Erythroblast (primary cell): ENCODE data around the gene GPATCH2.
A peak's percentile ranks its signal among the peaks of the same experiment; 100 is the strongest.

Experiments
- DNase-seq, 2 experiments: peaks; one replicate each; lab custom pipeline; 2025; lab: John Stamatoyannopoulos, UW
- GATA1 ChIP-seq: IDR thresholded peaks from 2 replicates; pipeline ENCODE4 v1.6.1; 2011; ENCODE audit warnings: low read depth, mild to moderate bottlenecking, control low read depth, low read length, moderate library complexity
- POLR2A ChIP-seq: IDR thresholded peaks from 2 replicates; pipeline ENCODE4 v1.6.1; 2011; ENCODE audit warnings: mild to moderate bottlenecking, low read length

Gene GPATCH2

GRCh38 chr1:217562229-217562878 lies 68.5 kb downstream of the GPATCH2 start:
- no peak for DNase-seq
- TF ChIP-seq GATA1 (no peak), POLR2A (no peak)

GRCh38 chr1:217561446-217561845 lies 69.4 kb downstream of the GPATCH2 start:
- TF ChIP-seq GATA1 (no peak), POLR2A (no peak)

DNA sequence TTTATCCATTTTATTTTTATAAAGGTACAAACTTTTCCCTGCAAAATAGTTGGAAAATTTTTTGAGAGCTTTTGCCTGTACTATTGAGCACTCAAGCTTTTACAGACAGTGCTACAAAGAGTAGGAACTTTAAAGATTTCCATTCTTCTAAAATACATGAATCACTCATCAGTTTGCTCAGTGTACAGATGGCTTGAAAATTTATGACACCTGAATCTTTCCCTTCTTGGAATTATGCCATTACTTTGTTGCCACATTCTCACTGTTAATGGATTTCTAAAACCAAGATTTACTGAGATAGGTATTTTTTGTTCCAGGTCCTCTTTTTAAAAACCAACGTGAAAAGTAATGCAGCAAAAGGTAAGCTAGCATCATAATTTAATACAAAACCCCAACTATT lies 76.0 kb downstream of the GPATCH2 start:
- TF ChIP-seq GATA1 (no peak), POLR2A (no peak)

More at GRCh38 chr1:217561446-217561845, 69.4 kb downstream of the GPATCH2 start:
- DNase-seq, result no peak

DNA sequence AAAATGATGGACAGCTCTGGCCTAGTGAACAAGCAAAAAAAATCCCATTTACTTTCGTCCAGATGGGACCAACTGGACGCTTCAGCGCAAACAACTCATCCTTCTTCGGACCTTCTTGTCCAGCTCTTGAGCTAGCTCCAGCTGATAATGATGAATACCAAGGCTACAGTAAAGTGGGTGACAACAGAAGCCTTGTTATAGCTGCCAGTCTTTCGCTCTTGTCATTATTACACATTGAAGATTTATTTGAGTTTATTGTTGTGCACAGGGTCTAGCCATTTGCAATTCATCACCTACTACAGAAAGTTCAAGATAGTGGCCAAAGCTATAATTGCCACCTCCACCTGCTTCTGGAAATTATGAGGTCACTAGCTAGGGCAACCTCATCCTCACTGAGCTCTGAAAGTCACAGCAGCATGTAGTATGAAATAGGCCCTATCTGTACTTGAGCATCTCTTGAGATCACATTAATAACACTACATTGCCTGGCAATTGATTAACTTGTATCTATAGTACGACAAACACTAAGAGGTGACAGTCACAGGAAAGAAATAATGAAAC lies 76.9 kb downstream of the GPATCH2 start:
- no peak for DNase-seq
- TF ChIP-seq GATA1 (no peak), POLR2A (no peak)

More for the DNA sequence above, 76.0 kb downstream of the GPATCH2 start:
- DNase-seq, result no peak

DNA sequence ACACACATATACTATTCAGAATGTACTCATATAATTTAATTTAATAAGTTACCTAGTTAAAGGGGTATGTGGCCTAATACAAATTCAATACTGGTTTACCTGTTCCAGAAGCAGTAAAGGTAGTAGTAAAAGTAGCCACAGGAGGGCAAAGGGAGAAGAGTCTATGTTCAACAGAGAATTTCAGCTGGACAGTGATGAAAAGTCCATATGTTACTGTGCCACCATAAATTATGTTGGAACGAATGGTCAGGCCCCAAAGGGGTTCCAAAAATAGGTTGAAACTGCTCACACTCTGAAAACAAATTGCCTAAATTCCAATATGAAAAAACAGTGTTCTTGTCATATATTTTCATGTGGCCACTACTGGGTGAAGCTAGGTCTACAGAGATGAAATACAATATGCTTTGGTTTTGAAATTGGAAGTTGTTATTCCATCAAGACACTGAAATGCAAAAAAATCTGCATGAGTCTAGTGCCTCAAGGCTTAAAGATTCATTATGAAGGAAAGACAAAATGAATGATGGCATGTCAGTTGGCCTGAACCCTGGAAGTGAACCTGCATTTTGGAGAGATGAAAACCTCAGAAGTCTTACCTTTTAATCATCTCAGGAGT lies 78.4 kb downstream of the GPATCH2 start:
- TF ChIP-seq POLR2A, result no peak
- no peak for TF ChIP-seq GATA1
- DNase-seq, result no peak

DNA sequence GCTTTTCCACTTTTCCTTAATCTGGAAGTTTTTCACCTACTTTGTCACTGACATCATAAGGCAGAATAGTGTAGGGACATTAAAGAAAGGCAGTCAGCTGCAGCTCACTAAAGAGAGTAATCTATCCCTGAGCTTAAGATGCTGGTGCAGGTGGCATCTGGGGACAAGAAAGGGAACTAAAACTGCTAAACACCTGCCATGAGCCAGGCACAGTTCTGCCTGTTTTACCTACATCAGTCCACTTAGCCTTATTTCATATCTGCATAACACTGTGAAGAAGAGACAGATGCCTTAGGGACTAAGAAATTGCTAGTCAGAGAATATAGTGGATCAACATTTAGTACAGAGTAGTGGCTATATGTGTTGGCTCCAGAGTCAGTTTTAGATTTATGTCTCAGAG lies 88.1 kb downstream of the GPATCH2 start:
- no peak for DNase-seq
- TF ChIP-seq POLR2A, result no peak
- no peak for TF ChIP-seq GATA1

- DNase-seq, result no peak
- TF ChIP-seq POLR2A, result no peak
- no peak for TF ChIP-seq GATA1
Observed at GRCh38 chr1:217542136-217542777, 88.6 kb downstream of the GPATCH2 start.

DNA sequence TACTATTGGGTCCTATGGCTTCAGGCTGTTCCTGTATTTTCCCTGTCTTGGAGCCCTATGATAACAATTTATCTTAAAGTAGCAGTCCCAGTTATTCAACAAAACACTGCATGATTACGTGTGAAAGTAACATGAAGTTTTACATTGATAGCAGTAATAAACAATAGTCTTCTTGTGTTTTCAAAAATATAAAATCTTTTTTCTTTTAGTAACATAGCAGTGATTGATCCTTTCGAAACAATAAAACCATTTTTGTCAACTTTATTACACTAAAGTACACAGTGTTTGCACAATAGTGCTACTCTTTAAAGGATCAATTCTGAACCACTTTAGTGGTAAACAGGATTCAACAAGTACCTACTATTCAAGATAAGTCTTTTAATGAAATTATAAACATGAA lies 90.6 kb downstream of the GPATCH2 start:
- TF ChIP-seq GATA1 (no peak), POLR2A (no peak)
- DNase-seq, result peak in 1 of 2 experiments; percentile 1

DNA sequence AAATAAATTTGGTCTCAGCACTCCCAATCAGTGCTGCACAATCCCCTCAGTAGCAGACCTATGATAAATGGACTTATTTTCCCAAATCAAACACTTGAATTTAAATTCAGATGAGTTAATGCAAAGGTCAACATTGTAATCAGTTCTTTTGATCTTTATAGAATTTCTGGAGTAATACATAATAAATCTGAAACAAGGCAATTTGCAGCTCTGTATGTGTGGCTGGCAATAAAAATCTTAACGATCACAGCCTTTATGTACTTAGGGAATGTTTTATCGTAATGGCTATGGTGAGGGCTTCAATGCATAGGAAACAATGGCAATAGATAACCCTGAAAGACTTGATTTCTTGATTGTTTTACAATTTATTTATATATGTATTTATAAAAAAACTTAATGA lies 91.4 kb downstream of the GPATCH2 start:
- TF ChIP-seq GATA1, result no peak
- no peak for TF ChIP-seq POLR2A

DNA sequence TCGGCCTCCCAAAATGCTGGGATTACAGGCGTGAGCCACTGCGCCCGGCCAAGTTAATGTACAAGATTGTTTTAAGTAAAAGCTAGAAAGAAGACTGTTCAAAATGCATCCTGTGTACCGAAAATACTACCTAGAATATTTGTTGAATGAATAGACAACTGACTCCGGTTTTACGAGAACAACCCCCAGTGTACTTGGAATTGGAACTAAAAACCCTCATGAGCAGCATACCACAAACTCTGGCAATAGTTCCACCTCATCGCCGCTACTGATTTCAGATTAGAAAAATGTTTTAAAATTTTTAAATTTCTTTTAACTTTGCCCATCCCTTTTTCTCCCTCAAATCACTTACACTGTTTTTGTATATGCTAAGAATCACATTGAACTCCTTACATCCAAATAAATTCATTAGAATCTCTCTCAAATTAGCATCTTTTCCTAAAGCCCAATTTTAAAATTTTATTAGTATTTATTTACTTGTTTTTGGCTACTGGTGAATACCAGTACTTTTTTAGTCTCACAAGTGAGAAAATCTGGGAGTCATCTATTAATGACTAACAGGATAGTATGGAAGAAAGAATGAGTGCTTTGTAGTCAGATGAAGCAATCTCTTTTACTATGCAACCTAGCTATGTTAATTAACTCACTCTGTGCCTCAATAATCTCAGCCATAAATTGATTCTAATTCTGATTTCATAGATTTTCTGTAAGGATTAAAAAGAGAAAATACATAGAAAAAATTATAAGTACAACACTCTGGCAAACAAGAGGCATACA lies 95.1 kb downstream of the GPATCH2 start:
- DNase-seq, result no peak
- TF ChIP-seq POLR2A, result no peak
- TF ChIP-seq GATA1, result no peak

More for the DNA sequence above, 91.4 kb downstream of the GPATCH2 start:
- no peak for DNase-seq

DNA sequence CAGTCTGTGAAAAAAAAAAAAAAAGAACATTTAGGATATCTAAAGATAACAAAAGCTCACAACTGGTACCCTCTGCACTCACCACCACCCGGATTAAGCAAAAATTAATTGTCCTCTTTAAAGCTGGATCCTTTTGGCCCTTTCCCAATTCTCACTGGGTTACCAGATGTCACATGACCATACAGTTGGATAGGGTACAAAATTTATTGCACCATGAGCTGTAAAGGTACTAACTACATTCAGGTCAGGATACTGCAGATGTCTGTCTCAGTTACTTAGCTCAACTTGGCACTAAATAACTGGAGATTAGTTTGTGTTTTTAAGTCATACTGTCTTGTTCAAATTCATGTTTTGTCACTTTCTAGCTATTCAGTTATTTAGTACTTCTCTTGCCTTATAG lies 96.3 kb downstream of the GPATCH2 start:
- TF ChIP-seq POLR2A (no peak), GATA1 (no peak)
- DNase-seq, result no peak

DNA sequence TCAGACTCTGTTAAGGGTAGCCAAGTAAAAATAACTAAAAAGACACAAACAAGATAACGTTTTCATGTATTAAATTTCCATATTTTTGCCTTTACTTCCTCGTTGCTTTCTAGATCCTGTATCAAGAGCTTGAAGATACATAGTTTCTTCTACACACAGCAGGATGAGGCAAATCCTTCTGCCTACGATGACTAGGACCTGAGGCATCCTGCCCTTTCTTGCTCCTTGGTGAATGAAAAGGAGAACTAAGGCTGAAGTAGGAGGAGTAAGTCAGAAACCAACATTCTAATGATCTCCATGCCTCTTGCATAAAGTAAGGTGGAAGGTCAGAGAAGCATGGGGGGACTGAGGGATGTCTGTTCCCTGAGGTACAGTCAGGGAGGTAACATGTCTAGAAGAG lies 102.6 kb downstream of the GPATCH2 start:
- DNase-seq, result no peak
- TF ChIP-seq GATA1 (no peak), POLR2A (no peak)

DNA sequence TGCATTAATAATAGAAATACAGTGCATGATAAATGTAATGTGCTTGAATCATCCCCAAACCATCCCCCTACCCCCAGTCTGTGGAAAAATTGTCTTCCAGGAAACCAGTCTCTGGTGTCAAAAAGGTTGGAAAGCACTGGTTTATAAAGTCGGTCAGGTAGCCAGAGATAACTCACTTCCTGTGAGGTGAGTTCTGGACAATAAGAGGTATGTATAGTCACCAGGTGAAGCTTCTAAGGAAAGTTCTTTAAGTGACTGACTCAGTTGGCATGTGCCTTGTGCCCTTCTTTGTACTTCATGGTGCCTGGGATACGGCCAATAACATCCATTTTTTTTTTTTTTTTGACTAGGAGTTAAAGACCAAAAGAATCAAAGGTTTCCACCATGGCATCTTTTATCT lies 103.7 kb downstream of the GPATCH2 start:
- no peak for TF ChIP-seq GATA1
- no peak for TF ChIP-seq POLR2A
- DNase-seq, result no peak

DNA sequence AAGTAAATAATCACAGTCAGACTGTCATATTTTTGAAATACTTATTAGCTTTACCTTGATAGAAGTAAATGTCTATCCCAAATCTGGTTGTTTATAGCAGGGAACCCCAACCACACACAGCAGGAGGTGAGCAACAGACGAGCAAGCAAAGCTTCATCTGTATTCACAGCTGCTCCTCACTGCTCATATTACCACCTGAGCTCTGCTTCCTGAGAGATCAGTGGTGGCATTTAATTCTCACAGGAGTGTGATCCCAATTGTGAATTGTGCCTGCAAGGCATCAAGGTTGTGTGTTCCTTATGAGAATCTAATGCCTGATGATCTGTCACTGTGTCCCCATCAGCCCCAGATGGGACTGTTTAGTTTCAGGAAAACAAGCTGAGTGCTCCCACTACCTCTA lies 104.3 kb downstream of the GPATCH2 start:
- TF ChIP-seq POLR2A (no peak), GATA1 (no peak)
- no peak for DNase-seq
